H1 (cell line): ENCODE data around the gene NENF. TPM values are rescaled to one million over a fixed set of nuclear protein-coding genes. Genes with fewer than 3 reads are reported as not detected.
A peak's percentile ranks its signal among the peaks of the same experiment; 100 is the strongest.

ENCODE experiments used
- CTCF ChIA-PET: fragments of 300-600 bp; sonication (Branson Sonifier 250); formaldehyde crosslinking; loops from one replicate; lab custom pipeline; 2021; ENCODE audit not compliant: partially characterized antibody; lab: Charles Lee
- POLR2A ChIA-PET: fragments of 300-600 bp; sonication (Branson Sonifier 250); formaldehyde crosslinking; loops from one replicate; lab custom pipeline; 2021; ENCODE audit warnings: inconsistent platforms; ENCODE audit not compliant: partially characterized antibody; lab: Charles Lee
- DNase-seq, 2 experiments: peaks; one replicate each; pipeline versions ENCODE4 v3.0.0 to v3.0.0-alpha.2; 2010 to 2022; ENCODE audit warnings: low spot score in 2 of 2, low read depth in 1 of 2, mixed read lengths in 1 of 2
- FAIRE-seq: peaks from 2 replicates; lab custom pipeline; 2011; peaks lifted over from hg19 to GRCh38; lab: Jason Lieb, UNC
- H2AFZ ChIP-seq: 2 replicates; pipeline ENCODE4 v1.8.1; 2012; ENCODE audit warnings: low read length, inconsistent platforms
- H2AK5ac ChIP-seq: 2 replicates; pipeline ENCODE4 v1.6.1; 2013; ENCODE audit warnings: low read depth, low read length
- H2BK120ac ChIP-seq: replicated peaks from 2 replicates; pipeline ENCODE3; 2013; ENCODE audit warnings: low read depth, low read length, inconsistent platforms
- H2BK12ac ChIP-seq: 2 replicates; pipeline ENCODE4 v1.6.1; 2013; ENCODE audit warnings: low read depth, low read length
- H2BK15ac ChIP-seq: 2 replicates; pipeline ENCODE4 v1.6.1; 2013; ENCODE audit warnings: low read length
- H2BK20ac ChIP-seq: 2 replicates; pipeline ENCODE4 v1.6.1; 2013; ENCODE audit warnings: low read length
- H2BK5ac ChIP-seq: 2 replicates; pipeline ENCODE4 v1.6.1; 2013; ENCODE audit warnings: low read depth, low read length
- H3K14ac ChIP-seq: 2 replicates; pipeline ENCODE4 v1.6.1; 2013; ENCODE audit warnings: inconsistent platforms; ENCODE audit not compliant: insufficient read length
- H3K18ac ChIP-seq: 2 replicates; pipeline ENCODE4 v1.6.1; 2013; ENCODE audit warnings: low read length; ENCODE audit errors: extremely low read depth
- H3K23ac ChIP-seq: 2 replicates; pipeline ENCODE4 v1.6.1; 2013; ENCODE audit warnings: inconsistent platforms; ENCODE audit not compliant: insufficient read length
- H3K23me2 ChIP-seq: 2 replicates; pipeline ENCODE4 v1.6.1; 2013; ENCODE audit warnings: low read depth, low read length
- H3K27ac ChIP-seq: 2 replicates; pipeline ENCODE4 v1.6.1; 2011; ENCODE audit warnings: low read depth, low read length, inconsistent platforms
- H3K27me3 ChIP-seq, 4 experiments: replicated peaks in 1 of 4; 1 replicate in 1 of 4; 2 replicates in 3 of 4; pipeline versions ENCODE4 v1.6.1 to v1.8.1; 2011 to 2013; ENCODE audit warnings: low read length in 3 of 4, mild to moderate bottlenecking in 3 of 4, inconsistent platforms in 2 of 4, mixed read lengths in 2 of 4, moderate library complexity in 1 of 4; ENCODE audit not compliant: control insufficient read depth in 3 of 4, insufficient read depth in 3 of 4; ENCODE audit errors: extremely low read depth in 1 of 4
- H3K36me3 ChIP-seq, 4 experiments: 2 replicates each; pipeline versions ENCODE4 v1.6.1 to v1.8.1; 2011 to 2013; ENCODE audit warnings: mild to moderate bottlenecking in 4 of 4, low read length in 3 of 4, moderate library complexity in 2 of 4, control low read depth in 1 of 4, inconsistent platforms in 1 of 4; ENCODE audit not compliant: insufficient read depth in 4 of 4, control insufficient read depth in 2 of 4
- H3K4ac ChIP-seq: replicated peaks from 2 replicates; pipeline ENCODE3; 2013; ENCODE audit warnings: low read length, low read depth, mixed read lengths, inconsistent platforms; ENCODE audit not compliant: insufficient read length
- H3K4me1 ChIP-seq, 4 experiments: replicated peaks in 1 of 4; 1 replicate in 1 of 4; 2 replicates in 3 of 4; pipeline versions ENCODE4 v1.6.1 to v1.8.1; 2011 to 2013; ENCODE audit warnings: low read length in 3 of 4, inconsistent platforms in 2 of 4, mixed read lengths in 1 of 4; ENCODE audit not compliant: insufficient read depth in 4 of 4, control insufficient read depth in 3 of 4
- H3K4me2 ChIP-seq, 2 experiments: 2 replicates each; pipeline versions ENCODE4 v1.6.1 to v1.8.1; 2011 to 2013; ENCODE audit warnings: low read depth in 2 of 2, low read length in 2 of 2, control low read depth in 1 of 2, inconsistent platforms in 1 of 2, mild to moderate bottlenecking in 1 of 2; ENCODE audit not compliant: insufficient read depth in 1 of 2
- H3K4me3 ChIP-seq, 4 experiments: fragments of 200-600, 300-600 bp in 1 of 4; sonication (generic), shearing (Covaris generic), sonication (Bioruptor Twin) in 1 of 4; 2 replicates each; pipeline versions ENCODE4 v1.5.1 to v1.8.1; 2011 to 2016; ENCODE audit warnings: low read length in 4 of 4, low read depth in 3 of 4, control low read depth in 2 of 4, inconsistent platforms in 2 of 4, mild to moderate bottlenecking in 2 of 4, mixed read lengths in 1 of 4, moderate library complexity in 1 of 4; ENCODE audit not compliant: insufficient read depth in 2 of 4; ENCODE audit errors: extremely low read depth in 1 of 4
- H3K56ac ChIP-seq: replicated peaks from 2 replicates; pipeline ENCODE3; 2013; ENCODE audit warnings: low read depth, mild to moderate bottlenecking, mixed read lengths, low read length, inconsistent platforms; ENCODE audit not compliant: insufficient read length
- H3K79me1 ChIP-seq: 2 replicates; pipeline ENCODE4 v1.6.1; 2013; ENCODE audit warnings: low read depth, low read length, control low read depth
- H3K79me2 ChIP-seq, 2 experiments: 2 replicates each; pipeline versions ENCODE4 v1.6.1 to v1.8.1; 2012 to 2013; ENCODE audit warnings: low read length in 2 of 2, mild to moderate bottlenecking in 2 of 2, inconsistent platforms in 1 of 2; ENCODE audit not compliant: insufficient read depth in 2 of 2, control insufficient read depth in 1 of 2
- H3K9ac ChIP-seq, 4 experiments: replicated peaks in 1 of 4; 1 replicate in 1 of 4; 2 replicates in 3 of 4; pipeline versions ENCODE4 v1.6.1 to v1.8.1; 2011 to 2013; ENCODE audit warnings: low read depth in 3 of 4, low read length in 3 of 4, control low read depth in 2 of 4, mild to moderate bottlenecking in 2 of 4, moderate library complexity in 2 of 4, inconsistent platforms in 1 of 4; ENCODE audit errors: extremely low read depth in 1 of 4
- H3K9me3 ChIP-seq, 2 experiments: 2 replicates each; pipeline versions ENCODE4 v1.6.1 to v1.8.1; 2012 to 2013; ENCODE audit warnings: mild to moderate bottlenecking in 2 of 2, moderate library complexity in 2 of 2, control low read depth in 1 of 2, inconsistent platforms in 1 of 2, low read depth in 1 of 2, low read length in 1 of 2, mixed read lengths in 1 of 2; ENCODE audit not compliant: insufficient read depth in 2 of 2
- H4K20me1 ChIP-seq, 2 experiments: replicated peaks in 1 of 2; 2 replicates each; pipeline versions ENCODE3 to v1.8.1; 2011 to 2013; ENCODE audit warnings: inconsistent platforms in 2 of 2, low read length in 2 of 2, mild to moderate bottlenecking in 1 of 2; ENCODE audit not compliant: insufficient read depth in 2 of 2, control insufficient read depth in 1 of 2
- H4K5ac ChIP-seq: 2 replicates; pipeline ENCODE4 v1.6.1; 2013; ENCODE audit warnings: low read length, low read depth, mixed read lengths, inconsistent platforms; ENCODE audit not compliant: insufficient read length
- H4K8ac ChIP-seq: 2 replicates; pipeline ENCODE4 v1.8.0; 2013; ENCODE audit warnings: mild to moderate bottlenecking, moderate library complexity, low read length, inconsistent platforms; ENCODE audit not compliant: insufficient read depth; ENCODE audit errors: extremely low read depth
- H4K91ac ChIP-seq: replicated peaks from 2 replicates; pipeline ENCODE3; 2013; ENCODE audit warnings: low read length, mixed read lengths, inconsistent platforms; ENCODE audit not compliant: insufficient read length
- CTBP2 ChIP-seq: IDR thresholded peaks from 2 replicates; pipeline ENCODE4 v1.7.0; 2011; ENCODE audit warnings: borderline replicate concordance, mild to moderate bottlenecking, moderate library complexity, mixed read lengths, low read length; ENCODE audit not compliant: insufficient read depth, insufficient read length
- EGR1 ChIP-seq: IDR thresholded peaks from 2 replicates; pipeline ENCODE4 v1.6.1; 2011; ENCODE audit warnings: low read depth, low read length, borderline replicate concordance
- HDAC2 ChIP-seq, 2 experiments: fragments of 300-600 bp in 1 of 2; sonication (generic) in 1 of 2; IDR thresholded peaks; 2 replicates each; pipeline ENCODE4 v1.6.1; 2011 to 2012; ENCODE audit warnings: low read depth in 2 of 2, low read length in 2 of 2, mild to moderate bottlenecking in 2 of 2, moderate library complexity in 2 of 2, borderline replicate concordance in 1 of 2, inconsistent platforms in 1 of 2
- NRF1 ChIP-seq: IDR thresholded peaks from 2 replicates; pipeline ENCODE4 v1.6.1; 2011; ENCODE audit warnings: mild to moderate bottlenecking, low read depth, low read length, improper control_type of control experiment
- RXRA ChIP-seq: IDR thresholded peaks from 2 replicates; pipeline ENCODE4 v1.6.1; 2011; ENCODE audit warnings: low read depth, mild to moderate bottlenecking, low read length, moderate library complexity; ENCODE audit not compliant: insufficient read depth
- SRF ChIP-seq: IDR thresholded peaks from 2 replicates; pipeline ENCODE4 v1.6.1; 2011; ENCODE audit warnings: mild to moderate bottlenecking, low read depth, low read length, moderate library complexity
- SUZ12 ChIP-seq: fragments of 200-600 bp; sonication (generic); IDR thresholded peaks from 2 replicates; pipeline ENCODE4 v1.6.1; 2012; ENCODE audit warnings: mild to moderate bottlenecking, inconsistent platforms, low read length, moderate library complexity, mixed read lengths
- TCF12 ChIP-seq: IDR thresholded peaks from 2 replicates; pipeline ENCODE4 v1.6.1; 2011; ENCODE audit warnings: low read depth, mild to moderate bottlenecking, low read length
- WGBS, 2 experiments: shearing (Covaris generic) in 1 of 2; methylation state at CpG; one replicate each; pipeline versions ENCODE4 v1.1.6 to v1.1.7; 2013 to 2015; ENCODE audit warnings: low lambda C conversion rate in 2 of 2, mixed read lengths in 2 of 2, inconsistent platforms in 1 of 2, low coverage in 1 of 2, missing lambda C conversion rate in 1 of 2; ENCODE audit not compliant: insufficient replicate concordance in 2 of 2, insufficient coverage in 1 of 2, insufficient read length in 1 of 2; ENCODE audit errors: extremely low coverage in 1 of 2, missing lambda C conversion rate in 1 of 2; 5-methylcytosine and 5-hydroxymethylcytosine counted together
- polyA plus RNA-seq, 7 experiments: library from polyadenylated mRNA; depleted of rRNA in 3 of 7; stranded (reverse) in 5 of 7; unstranded in 2 of 7; fragments of >200 nt in 5 of 7; fragments of 200-250 nt in 2 of 7; gene quantifications; 1 replicate in 5 of 7; 2 replicates in 1 of 7; 4 replicates in 1 of 7; pipeline versions ENCODE4 v1.2.1 to v1.2.3, GENCODE V29; 2011 to 2013; ENCODE audit warnings: missing spikeins in 2 of 7, mixed read lengths in 2 of 7
- total RNA-seq: library from RNA; stranded (reverse); fragmentation: NEBNext Ultra II Directional; extraction: Animal tissue kit (Norgen Biotek cat#: 25700); gene quantifications from 2 replicates; pipeline ENCODE4 v1.2.1, GENCODE V29; 2021

NENF gene
- total and polyA plus RNA-seq, 2 of the 8 experiments (the other 6 are each of a cell fraction or from before 2014, with no cell fraction given), result 27.0 to 28.0 TPM

DNA sequence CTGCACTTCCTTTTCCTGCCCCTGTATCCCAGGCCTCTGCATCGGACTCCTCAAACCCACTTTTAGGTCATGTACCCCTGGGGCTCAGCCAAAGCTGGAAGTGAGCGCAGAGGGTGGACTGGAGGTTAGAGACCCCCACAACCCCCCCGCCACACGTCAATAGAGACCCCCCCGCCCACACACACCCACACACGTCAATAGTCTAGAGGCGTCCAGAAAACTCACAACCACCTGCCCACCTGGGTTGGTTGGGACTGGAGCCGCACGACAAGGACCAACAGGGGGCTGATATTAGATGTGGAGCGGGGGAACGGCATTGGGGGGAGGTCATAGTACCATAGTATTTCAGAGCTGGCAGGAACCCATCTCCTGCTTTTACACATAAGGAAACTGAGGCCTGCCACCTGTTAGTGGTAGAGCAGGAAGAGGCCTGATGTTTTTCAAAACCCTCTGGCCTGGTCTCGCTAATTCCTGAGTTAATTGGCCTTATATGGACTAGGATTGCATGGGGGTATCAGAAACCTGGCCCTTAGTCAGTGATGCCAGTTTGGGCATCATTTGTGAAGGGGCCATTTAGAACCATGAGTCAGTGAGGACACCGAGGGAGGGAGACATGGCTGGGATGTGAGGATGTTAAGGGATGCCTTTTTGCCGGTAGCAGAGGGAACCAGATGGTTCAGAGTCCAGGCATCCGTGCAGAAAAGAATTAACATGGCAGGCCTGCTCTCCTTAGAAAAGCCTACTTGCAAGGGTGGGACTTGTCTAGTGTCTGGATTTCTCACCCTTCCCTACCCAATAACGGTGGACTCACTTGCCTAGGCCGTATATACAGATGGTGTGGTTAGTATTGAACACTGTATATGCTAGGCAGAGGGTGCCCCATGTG, 1.1 kb downstream of the NENF start:
- H3K9me3 ChIP-seq, result no peaks in the 10 kb centered on the region
- H2BK15ac ChIP-seq, result no peak overlapping the region
- peak overlapping the region; percentile 50 to 75 (median 55); a peak in 7 of 8 replicates for H3K4me3 ChIP-seq
- H2BK20ac ChIP-seq, result no peak overlapping the region
- H2AK5ac ChIP-seq, result no peak overlapping the region
- no peak overlapping the region for H3K4ac ChIP-seq
- H3K79me1 ChIP-seq, result no peaks in the 10 kb centered on the region; the same call in 1 of the 2 replicates
- H3K56ac ChIP-seq, result no peak overlapping the region
- no peak overlapping the region for H2AFZ ChIP-seq
- H2BK12ac ChIP-seq, result no peak overlapping the region
- no peak overlapping the region; a peak in 2 of 7 replicates for H3K9ac ChIP-seq
- ChIA-PET CTCF (interaction anchor here (0.9 to 1.9 kb wide), 3 partner anchors 17 to 23 kb away, joined by 4 to 11 read pairs (median 4); no protein-coding TSS in a partner anchor), POLR2A (interaction anchor here (1.1 kb wide), 1 partner anchor 176 kb away, joined by 3 read pairs; no protein-coding TSS in a partner anchor)
- no peak overlapping the region for H3K23ac ChIP-seq
- no peaks in the 10 kb centered on the region; a peak in 2 of 7 replicates for H3K27me3 ChIP-seq
- H4K8ac ChIP-seq, result no peak overlapping the region
- no peak overlapping the region for H3K18ac ChIP-seq
- H3K4me1 ChIP-seq, result peaks cover 3 to 5% (median 3%) of the 10 kb centered on the region in 4 experiments; a peak in 3 of 7 replicates
- peak overlapping the region; percentile 60 to 85 for H3K4me2 ChIP-seq
- H2BK120ac ChIP-seq, result no peak overlapping the region
- no peak overlapping the region for H2BK5ac ChIP-seq
- peaks cover 2% of the 10 kb centered on the region; the same call in 1 of the 2 replicates for H3K23me2 ChIP-seq
- no peak overlapping the region for H4K5ac ChIP-seq
- no peak overlapping the region for H3K14ac ChIP-seq
- H4K91ac ChIP-seq, result no peak overlapping the region
- WGBS, 2 experiments, result 78% methylated on average over 13 of the region's 17 CpGs; no CpG with 5 or more reads in 1 of the 2 experiments
- no peak for FAIRE-seq
- DNase-seq, result no peak
- H3K79me2 ChIP-seq, result no peaks in the 10 kb centered on the region; a peak in 1 of 4 replicates
- H3K36me3 ChIP-seq, result no peaks in the 10 kb centered on the region
- no peak overlapping the region for H3K27ac ChIP-seq
- H4K20me1 ChIP-seq, result no peaks in the 10 kb centered on the region
- TF ChIP-seq RXRA, result no peak
- no peak for TF ChIP-seq SUZ12
- TF ChIP-seq TCF12, result no peak
- no peak for TF ChIP-seq HDAC2 (IDR thresholded peaks at IDR 0.05; ENCODE audit: borderline replicate concordance in 1 of 2, low read depth in 2 of 2, low read length in 2 of 2)
- no peak for TF ChIP-seq CTBP2
- TF ChIP-seq EGR1, result no peak
- no peak for TF ChIP-seq SRF
- TF ChIP-seq NRF1, result no peak
